Activated CD4-positive, alpha-beta T cell treated with anti-CD3 and anti-CD28 coated beads, Interleukin-2, amount 50 U/mL, for 16 hours (primary cell): ENCODE measurements around the gene KIFC3.
"Not testable (repeated sequence)": the region's sequence is repeated elsewhere in the genome, so short reads cannot be mapped to it uniquely, and the experiment has no call there.

Experiments used
- DNase-seq: peaks from one replicate; pipeline ENCODE4 v3.0.0-alpha.2; 2020

Gene KIFC3

GRCh38 chr16:57736419-57737351 lies 65.6 kb downstream of the KIFC3 start:
- DNase-seq: peak; percentile 58

- no peak for DNase-seq
Measured at GRCh38 chr16:57735755-57736418, 66.4 kb downstream of the KIFC3 start, which contains the start of gene KATNB1. Gene KATNB1 (plus strand): TSS chr16:57735770. CDS start chr16:57737244, 1,474 bp downstream.

DNA sequence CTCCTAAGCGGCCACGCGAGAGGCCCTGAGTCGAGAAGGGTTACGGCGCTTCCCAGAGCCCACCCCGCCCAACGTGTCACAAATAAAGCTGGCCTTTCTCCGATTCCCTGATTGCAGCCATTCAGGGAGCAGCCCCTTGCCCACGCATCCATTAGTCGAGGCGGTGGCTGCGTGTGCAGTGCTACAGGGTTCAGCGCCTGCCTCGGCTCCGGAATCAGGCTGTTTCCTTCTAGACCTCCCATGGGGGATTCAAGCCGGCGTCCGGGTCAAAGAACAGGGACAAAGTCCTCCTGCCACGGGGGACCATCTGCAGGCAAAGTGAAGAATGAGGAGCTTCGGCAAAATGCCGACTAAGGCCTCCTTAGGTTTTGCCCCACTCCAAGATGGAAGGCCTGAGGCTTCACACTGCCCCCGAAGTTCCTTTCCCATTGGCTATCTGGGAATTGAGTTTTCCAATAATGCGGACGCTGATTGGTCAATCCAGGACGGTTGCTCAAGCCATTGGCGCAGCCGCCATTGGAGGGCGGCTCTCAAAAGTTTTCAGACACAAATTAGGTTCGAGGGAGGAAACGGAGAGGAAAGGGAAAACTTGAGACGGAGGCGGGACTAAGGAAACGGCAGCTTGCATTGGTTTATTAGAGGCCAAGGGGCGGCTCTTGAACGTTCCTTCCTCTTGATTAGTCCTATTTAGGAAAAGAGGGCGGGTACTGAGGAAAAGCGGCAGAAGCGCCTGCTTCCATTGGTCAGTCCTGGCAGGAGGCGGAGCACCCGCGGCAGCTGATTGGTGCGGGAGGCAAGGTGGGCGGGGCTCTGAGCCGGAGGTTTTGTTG lies 67.2 kb downstream of the KIFC3 start:
- peak; percentile 99 for DNase-seq

DNA sequence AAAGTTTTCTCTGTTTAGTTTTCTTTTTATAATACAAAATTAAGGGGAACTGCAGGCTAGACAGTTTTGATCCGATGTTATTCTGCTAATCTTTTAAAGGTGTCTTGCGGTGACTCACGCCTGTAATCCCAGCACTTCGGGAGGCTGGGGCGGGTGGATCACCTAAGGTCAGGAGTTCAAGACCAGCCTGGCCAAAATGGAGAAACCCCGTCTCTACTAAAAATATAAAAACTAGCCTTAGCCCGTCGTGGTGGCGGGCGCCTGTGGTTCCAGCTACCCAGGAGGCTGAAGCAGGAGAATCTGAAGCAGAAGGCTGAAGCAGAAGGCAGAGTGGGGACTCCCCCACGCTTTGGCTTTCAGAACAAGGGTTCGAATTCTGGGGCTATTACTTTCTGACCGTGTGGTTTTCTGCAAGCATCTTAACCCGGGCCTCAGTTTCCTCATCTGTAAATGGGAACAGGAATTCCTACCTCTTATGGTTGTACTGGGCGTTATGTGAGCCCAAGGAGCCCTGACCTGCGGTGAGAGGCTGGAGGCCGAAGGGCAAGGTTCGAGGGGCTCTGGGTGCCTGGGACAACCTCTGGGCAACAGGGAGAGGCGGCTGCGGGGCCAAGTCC lies 67.9 kb downstream of the KIFC3 start:
- no peak for DNase-seq

GRCh38 chr16:57732714-57733113 lies 69.6 kb downstream of the KIFC3 start:
- no peak for DNase-seq

- DNase-seq: no peak
Measured at GRCh38 chr16:57732037-57732436, 70.3 kb downstream of the KIFC3 start.

GRCh38 chr16:57730771-57731730 lies 71.2 kb downstream of the KIFC3 start:
- no peak for DNase-seq

GRCh38 chr16:57729852-57730251 lies 72.4 kb downstream of the KIFC3 start:
- not testable (repeated sequence) for DNase-seq

- DNase-seq: no peak
Measured at GRCh38 chr16:57729182-57729484, 73.2 kb downstream of the KIFC3 start.

- no peak for DNase-seq
Measured at GRCh38 chr16:57728336-57729181, 73.7 kb downstream of the KIFC3 start.

DNA sequence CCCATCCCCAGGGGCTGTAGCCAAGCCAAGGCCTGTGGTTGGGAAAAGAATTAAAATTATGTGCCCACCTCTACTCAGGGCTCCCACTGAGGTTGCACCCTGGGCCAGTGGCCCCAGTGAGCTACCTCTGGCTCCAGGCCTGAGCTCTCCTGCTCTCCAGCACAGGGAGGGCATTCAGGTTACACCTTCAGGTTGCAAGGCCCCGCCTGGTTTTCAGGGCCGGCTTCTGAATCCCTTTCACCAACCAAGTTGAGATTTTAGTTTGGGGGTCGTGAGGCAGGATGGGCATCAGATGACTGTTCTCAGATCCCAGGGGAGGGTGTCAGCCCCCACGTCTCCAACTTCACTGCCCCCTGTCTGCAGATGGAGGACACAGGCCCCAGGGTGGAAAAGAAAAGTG lies 74.7 kb downstream of the KIFC3 start:
- no peak for DNase-seq

GRCh38 chr16:57726433-57726947 lies 75.8 kb downstream of the KIFC3 start:
- no peak for DNase-seq

GRCh38 chr16:57725976-57726375 lies 76.3 kb downstream of the KIFC3 start:
- DNase-seq: no peak

DNA sequence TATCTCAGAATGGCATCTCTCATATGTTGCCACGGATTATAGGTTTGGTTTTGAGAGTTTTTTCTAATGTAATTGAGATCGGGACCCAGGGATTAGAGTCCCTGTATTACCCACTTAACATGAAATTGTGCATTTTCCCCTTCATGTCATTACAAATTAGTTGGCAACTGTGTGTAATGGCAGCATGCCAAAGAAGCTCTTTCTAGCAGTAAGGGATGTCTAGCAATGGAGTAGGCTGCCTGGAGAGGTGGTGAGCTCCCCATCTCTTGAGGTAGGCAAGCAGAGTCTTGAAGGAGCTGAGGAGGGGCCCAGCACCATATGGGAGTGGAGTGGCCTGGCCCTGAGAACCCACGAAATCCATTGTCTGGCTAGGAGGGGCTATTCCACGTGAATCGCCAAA lies 76.7 kb downstream of the KIFC3 start:
- DNase-seq: no peak

DNA sequence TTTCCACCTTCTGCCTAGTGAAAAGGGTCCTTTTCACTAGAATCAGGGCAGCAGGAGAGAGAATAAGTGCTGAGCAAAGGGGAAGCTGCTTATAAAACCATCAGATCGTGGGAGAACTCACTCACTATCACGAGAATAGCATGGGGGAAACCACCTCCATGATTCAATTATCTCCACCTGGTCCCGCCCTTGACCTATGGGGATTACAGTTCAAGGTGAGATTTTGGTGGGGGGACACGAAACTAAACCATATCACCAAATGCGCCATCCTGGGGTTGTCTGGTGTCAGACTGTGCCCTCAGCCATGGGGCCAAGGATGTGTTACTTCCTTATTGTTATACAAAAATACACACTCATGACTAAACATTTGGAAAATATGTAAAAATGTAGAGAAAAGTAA lies 77.1 kb downstream of the KIFC3 start:
- no peak for DNase-seq

DNA sequence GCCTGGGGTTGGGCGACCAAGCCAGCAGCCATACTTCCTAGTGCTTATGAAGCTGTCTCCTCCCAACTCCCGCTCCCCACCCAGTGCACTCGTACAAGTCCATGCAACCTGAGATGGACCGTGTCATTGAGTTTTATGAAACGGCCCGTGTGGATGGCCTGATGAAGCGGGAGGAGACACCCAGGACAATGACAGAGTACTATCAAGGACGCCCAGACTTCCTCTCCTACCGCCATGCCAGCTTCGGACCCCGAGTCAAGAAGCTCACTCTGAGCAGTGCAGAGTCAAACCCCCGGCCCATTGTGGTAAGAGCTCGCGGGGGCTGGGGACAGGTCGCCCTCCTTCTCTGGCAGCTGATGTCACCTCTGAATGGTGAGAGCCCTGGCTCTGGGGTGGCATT lies 77.8 kb downstream of the KIFC3 start:
- DNase-seq: no peak

- DNase-seq: no peak
Measured at GRCh38 chr16:57723170-57723569, 79.1 kb downstream of the KIFC3 start.

- no peak for DNase-seq
Measured at GRCh38 chr16:57722651-57723050, 79.6 kb downstream of the KIFC3 start.

DNA sequence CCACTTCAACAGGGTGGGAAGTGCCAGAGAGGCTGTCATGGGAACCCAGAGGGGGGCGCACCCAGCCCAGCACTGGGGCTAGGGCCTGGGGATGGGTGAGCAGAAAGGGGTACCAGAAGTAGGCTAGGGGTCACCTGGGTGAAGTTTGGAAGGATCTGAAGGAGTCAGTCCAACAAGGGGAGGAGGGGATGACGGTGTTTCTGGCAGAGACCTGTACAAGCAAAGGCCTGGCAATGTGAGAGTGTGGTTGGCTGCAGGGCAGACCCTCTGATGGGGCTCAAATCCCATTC lies 80.1 kb downstream of the KIFC3 start:
- no peak for DNase-seq

DNA sequence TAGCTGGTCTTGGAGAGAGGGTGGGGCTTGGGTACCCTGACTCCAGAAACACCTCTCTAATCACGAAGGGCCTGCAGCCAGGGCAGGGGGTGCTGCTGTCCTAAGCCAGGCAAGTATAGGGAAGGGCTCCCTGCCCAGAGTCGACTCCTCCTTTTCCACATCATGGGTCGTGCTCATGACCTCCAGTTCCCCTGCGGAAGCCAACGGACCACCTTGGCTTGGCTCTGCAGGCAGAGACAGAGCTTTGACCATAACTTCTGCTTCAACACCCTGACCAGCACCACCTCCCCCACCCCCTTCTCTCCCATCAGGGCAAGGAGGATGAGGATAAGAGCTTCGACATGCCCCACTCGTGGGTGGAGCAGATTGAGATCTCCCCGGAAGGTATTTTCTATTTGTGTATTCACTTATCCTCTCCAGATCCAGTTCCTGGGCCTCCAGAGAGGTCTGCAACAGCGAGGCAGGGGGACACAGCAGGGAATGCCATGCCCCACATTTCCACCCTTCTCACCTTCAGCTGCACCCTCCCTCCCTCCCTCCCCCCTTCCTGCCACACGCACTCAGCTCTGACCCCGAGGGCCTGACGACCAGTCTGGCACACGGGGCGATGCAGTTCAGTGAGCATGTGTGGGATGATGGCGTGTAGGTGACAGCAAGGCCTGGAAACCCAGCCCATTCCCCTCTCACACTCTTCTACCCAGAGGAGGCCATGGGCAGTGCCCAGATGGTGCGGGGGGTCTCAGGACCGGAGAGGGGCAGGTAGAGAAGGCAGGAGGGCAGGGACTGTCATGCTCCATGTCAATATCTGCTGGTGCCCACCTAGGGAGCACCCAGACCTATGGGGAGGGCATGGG lies 80.7 kb downstream of the KIFC3 start:
- DNase-seq: no peak
